DMS114 treated with DMSO at 0.1 percent for 48 hours (cell line): ENCODE measurements around the gene UBE2V1.
"Not testable (repeated sequence)": the region's sequence is repeated elsewhere in the genome, so short reads cannot be mapped to it uniquely, and the experiment has no call there.

Source experiments
- DNase-seq: peaks from one replicate; lab custom pipeline; 2025; ENCODE audit not compliant: unreplicated experiment; lab: John Stamatoyannopoulos, UW

The UBE2V1 gene

DNA sequence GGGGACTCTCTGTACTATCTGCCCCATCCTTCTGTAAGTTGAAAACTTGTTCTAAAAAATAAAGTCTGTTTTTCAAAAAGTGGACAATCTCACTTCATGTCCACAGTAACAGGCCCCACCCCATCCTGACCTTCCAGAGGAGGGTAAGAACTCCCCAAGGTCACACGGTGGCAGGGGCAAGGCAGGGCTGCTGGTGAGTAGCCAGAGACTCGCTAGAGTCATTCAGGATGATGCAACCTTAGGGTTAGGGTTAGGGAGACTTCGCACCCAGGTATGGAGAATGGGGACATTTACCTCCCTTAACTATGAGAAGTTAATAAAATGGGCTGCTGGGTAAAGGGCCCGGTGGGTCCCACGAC, 25.1 kb upstream of the UBE2V1 start:
- no peak for DNase-seq

DNA sequence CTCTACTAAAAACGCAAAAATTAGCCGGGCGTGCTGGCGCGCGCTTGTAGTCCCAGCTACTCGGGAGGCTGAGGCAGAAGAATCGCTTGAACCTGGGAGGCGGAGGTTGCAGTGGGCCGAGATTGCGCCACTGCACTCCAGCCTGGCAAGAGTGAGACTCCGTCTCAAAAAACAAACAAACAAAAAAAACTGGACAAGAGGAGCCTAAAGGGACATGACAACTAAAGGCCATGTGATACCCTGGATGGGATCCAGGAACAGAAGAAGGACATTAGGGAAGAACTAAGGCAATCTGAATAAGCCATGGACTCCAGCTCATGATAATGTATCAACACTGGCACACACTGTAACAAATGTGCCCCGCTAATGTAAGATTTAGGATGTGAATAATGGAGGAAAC, 24.8 kb upstream of the UBE2V1 start:
- not testable (repeated sequence) for DNase-seq

DNA sequence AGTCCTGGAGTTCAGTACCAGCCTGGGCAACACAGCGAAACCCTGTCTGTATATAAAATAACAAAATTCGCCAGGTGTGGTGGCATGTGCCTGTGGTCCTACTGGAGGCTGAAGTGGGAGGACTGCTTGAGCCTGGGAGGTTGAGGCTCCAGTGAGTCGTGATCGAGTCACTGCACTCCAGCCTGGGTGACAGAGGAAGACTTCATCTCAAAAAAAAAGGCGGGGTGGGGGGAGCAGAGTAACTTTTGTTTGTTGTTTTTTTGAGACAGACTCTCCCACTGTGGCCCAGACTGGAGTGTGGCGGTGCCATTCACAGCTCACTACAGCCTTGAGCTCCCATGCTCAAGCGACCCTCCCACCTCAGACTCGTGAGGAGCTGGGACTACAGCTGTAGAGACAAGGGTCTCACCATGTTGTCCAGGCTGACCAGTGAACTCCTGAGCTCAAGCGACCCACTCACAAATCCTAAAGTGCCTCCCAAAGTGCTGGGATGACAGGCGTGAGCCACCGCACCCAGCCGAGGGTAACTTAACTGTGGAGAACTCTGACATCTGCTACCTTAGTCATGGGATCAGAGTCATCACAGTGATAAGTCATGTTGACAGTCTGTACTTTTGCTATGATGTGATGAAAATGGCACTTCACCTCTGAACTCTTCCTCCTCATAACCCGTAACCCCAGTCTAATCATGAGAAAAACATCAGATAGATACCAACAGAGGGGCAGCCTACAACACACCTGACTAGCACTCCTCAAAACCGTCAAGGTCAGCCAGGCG, 24.1 kb upstream of the UBE2V1 start:
- no peak for DNase-seq

DNA sequence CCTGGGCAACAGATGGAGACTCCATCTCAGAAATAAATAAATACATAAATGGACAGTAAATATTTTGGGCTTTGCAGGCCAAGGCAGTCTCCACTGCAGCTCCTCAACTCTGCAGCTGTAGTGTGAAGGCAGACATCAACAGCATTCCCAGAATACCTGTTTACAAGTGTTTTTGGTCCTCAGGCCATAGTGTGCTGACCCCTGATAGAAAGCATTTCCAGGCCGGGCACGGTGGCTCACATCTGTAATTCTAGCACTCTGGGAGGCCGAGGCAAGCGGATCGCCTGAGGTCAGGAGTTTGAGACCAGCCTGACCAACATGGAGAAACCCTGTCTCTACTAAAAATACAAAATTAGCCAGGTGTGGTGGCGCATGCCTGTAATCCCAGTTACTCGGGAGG, 22.2 kb upstream of the UBE2V1 start:
- DNase-seq = not testable (repeated sequence)

DNA sequence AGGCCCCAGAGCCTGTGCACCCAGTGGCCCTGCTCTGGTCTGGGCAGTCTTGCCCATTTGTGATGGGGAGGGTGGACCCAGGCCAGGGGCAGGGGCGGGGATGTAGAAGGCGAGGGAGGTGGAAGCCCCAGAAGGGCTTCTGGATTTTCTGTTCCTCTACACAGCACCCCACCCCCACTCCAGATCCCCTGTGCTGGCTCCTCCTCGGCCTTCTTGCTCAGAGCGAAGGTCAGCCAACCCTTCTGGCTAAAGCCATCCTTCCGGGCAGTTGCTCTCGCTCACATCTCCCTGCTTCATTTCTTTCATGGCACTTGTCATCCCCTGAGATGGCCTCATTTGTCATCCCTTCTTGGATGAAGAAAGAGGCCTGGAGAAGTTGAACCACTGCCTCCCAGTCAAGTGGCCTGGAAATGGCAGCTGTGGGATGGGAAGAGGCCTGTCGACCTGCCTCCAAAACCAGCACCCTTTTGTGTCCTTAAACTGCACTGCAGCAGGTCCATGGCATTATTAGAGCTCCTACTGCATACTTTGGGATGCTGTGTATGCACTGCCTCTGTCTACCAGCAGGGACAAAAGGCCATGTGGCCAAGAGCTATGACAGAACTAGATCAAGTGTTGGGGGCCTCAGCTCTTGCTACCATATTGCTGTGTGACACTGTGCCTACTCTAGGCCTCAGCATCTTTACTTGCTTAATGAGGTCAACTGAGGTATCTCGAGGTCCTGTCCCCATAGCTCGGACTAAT, 20.7 kb upstream of the UBE2V1 start:
- no peak for DNase-seq

DNA sequence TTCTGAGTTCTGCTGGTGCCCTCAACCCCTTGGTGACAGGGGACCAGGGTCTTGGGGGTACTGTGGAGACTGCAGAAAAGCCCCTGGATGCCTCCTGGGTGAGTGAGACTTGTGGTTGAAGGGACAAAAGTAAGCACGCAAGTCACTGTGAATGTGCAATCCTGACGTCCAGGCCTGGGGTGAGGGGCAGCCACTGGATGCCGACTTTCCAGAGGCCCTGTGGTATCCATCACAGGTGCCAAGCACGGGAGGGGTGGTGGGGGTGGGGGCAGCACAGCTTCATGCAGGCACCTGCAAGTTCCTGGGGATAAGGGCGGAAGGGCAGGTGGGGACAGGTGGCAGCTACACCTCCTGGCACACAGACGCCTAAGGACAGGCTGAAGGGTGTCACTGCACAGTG, 20.1 kb upstream of the UBE2V1 start:
- DNase-seq = no peak

DNA sequence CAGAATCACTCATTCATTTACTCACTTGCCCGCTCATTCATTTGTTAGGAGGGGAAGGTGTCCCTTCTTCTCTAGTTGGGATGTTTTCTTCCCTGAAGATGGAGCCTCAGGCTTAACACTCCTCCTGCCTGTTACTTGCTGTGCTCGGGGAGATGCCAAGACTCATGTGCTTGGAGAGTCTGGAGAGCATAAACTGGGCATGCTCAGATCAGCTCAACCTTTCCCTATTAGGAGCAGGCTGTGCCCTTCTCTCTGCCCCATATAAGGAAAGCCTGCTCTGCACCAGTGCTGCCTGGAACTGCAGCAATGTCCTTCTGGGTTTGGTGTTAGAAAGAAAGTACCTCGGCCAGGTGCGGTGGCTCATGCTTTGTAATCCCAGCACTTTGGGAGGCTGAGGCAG, 18.0 kb upstream of the UBE2V1 start:
- no peak for DNase-seq

DNA sequence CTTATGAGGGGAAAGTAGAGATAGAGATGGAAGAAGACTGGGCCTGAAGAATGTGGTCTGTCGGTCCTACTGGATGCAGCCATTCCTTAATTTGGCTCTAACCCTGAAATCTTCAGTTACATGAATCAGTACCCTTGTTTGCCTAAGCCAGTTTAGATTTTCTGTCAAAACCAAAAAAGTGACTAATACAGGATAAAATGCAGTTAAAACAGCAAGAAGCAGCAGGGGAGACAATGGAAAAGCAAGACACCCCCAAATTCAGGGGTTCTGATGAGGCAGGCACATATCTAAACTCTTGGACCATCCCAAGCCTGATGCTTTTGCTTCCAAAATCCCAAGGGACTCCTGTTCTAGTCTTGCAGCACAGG, 17.4 kb upstream of the UBE2V1 start:
- DNase-seq = no peak

DNA sequence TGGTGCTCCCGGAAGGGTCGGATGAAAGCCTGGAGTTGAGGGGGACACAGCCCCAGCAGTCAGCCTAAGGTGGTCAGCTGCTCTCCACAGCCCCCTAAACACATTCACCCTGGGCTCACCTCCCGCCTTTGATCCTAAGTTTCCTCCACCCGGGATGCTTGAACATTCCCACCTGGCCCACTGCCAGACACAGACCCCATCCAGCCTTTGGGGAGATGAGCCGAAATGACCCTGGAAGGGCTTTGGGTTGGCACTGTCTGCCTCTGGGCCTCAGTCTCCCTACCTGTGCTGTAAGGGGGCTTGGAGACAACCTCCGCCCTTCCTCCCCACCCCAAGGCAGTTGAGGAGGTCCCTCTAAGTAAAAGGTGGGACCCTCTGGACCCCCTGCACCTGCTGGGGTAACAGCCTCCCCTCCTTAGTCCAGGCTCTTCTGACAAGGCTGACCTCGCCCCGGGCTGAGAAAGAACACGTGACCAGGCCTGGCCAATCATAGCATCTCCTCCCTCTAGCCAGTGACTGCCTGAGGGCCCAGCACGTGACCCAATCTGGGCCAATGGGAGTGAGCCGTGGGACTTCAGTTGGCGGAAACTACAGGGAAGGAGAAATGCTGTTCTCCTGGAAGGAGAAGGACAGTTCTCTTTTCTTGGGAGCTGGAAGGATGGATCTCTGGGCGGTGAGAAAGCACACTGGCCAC, 16.9 kb upstream of the UBE2V1 start:
- no peak for DNase-seq

DNA sequence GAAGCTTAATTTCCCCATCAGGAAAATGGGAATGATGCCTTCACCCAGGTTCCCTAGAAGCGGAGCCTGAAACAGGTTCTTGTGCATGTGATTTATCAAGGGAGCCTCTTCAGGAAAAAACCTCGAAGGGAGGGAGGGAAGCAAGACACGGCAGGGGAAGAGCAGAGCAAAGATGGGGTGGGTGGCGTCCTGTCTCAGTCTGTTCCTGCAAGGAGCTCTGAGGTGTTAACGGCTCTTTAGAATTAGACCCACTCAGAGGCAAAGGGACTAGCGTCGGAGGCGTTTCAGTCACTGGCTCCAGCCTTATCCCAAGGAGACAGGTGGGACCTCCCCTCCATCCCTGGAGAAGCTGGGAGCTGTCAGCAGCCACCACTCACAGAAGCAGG, 15.6 kb upstream of the UBE2V1 start:
- no peak for DNase-seq

DNA sequence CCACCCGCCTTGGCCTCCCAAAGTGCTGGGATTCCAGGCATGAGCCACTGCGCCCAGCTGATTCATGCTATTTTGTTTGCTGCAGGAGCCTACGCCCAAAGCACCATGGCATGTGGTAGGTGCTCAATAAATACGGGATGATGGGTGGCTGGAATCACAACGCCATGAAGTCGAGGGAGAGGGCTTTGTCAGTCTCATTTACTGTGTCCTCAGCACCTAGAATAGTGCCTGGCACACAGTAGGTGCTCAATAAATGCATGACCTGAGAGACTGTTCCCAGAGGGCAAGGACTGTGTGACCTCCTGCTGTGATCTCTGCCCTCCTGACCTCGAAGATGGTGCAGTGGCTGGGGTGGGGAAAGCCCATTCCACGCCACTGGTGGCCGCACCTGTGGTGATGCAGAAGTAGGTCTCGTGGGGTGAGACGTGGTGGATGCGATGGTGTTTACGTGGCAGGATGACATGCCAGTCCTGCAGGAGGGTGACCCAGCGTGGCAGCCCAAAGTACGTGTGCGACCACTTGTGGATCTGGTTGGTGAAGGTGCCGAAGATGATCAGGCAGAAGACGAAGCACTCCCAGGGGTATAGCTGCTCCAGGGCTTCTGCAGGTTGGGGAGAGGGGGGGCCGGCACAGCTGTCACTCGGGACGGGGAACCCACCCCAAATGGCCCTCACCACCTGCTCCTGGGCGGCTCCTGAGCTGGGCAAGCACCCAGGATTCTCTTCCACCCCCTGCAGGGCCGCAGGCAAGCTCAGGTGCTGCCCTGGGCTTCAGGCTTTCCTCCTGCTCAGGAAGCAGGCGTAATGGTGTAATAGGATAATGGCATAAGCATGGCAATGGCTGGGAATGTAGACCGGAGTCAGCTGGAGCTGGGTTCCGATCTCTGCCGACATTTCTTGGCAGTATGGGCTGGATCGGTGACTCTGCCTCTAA, 14.9 kb upstream of the UBE2V1 start:
- DNase-seq = no peak

DNA sequence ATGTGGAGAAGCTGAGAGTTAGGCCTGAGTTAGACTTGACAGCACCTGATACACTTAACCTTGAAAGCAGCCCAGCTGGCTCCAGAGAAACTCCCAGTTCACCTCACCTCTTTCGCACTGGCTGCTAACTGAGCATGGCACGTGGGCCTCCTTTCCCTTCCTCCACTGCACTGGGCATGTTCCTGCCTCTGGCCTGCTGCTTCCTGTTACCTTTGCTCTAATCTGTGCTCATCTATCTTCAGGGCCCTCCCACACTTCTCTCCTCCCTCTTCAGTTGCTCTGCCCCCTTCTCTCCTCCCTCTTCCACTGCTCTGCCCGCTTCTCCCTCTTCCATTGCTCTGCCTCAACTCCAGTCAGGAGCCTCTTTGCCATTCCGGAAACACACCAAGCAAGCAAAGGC, 13.7 kb upstream of the UBE2V1 start:
- DNase-seq = no peak

DNA sequence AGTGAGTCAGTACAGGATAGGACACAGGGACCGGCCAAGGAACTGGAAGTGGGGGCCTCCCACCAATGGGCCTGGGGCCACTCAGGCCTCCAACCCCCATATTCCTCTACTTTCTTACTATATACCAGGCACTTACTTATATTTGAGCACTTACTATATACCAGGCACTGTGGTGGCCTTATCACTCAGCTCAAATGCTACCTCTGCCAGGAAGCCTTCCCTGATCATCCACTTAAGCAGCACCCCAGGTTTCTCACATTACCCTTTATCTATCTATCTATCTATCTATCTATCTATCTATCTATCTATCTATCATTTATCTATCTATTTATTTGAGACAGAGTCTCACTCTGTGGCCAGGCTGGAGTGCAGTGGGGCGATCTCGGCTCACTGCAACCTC, 12.3 kb upstream of the UBE2V1 start:
- DNase-seq = no peak

DNA sequence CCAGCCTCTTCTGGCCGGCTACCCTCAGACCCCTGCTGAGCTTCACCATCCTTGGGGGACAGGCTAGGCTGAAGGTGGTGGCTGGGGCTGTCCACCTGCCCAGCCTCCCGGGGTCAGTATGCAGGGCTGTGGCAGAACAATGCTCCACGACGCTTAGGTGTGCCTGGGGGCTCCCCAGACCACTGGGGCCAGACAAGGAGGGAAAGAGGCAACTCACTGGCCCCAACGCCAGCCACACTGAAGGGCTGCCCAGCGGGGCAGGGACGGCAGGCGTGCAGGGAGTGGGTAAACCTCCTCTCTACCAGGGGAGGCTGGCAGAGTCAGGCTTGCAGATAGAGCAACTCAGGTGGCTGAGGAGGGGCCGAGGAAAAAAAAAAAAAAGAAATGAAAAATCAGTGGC, 11.5 kb upstream of the UBE2V1 start:
- no peak for DNase-seq

DNA sequence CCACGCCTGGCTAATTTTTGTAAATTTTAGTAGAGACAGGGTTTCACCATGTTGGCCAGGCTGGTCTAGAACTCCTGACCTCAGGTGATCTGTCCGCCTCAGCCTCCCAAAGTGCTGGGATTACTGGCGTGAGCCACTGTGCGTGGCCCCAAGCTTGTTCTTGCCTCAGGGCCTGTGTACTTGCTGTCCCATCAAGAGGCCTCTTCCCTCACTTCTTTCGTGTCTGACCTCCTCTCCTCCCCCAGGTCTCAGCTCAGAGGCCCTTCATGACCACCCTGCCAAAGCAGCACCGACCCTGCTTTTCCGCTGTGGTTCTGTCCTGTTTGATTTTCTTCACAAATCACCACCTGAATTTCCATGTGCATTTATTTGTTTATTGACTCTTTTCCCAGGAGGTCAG, 10.5 kb upstream of the UBE2V1 start:
- DNase-seq = no peak

DNA sequence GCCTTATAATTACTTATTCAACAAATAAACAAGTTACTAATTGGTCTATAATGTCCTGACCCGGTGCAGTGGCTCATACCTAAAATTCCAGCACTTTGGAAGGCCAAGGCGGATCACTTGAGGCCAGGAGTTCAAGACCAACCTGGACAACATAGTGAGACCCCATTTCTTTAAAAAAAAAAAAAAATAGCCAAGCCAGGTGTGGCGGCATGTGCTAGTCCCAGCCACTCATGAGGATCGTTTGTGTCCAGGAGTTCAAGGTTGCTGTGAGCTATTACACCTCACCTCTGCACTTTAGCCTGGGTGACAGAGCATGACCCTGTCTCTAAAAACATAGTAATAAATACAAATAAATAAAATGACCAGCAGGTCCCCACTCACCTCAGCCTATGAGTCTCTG, 9.8 kb upstream of the UBE2V1 start:
- DNase-seq = no peak

DNA sequence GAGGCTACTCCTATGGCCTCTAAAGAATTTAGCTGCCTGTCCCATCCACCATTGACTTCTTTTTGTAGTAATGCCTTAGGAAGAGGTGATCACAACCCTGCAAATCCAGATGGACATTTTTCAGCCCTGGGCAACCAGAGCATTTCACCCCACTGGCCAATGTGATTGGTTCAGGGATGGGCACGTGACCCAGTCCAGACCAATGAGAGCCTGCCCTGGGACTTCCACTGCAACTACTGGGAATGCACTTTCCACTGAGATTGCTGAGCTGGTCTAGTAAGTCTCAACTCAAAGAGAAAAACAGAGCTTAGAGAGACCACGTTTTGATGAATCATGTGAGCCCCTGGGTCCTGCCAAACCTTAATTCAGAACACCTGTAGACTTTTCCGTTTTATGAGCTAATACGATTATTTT, 8.9 kb upstream of the UBE2V1 start:
- peak; percentile 46 for DNase-seq

DNA sequence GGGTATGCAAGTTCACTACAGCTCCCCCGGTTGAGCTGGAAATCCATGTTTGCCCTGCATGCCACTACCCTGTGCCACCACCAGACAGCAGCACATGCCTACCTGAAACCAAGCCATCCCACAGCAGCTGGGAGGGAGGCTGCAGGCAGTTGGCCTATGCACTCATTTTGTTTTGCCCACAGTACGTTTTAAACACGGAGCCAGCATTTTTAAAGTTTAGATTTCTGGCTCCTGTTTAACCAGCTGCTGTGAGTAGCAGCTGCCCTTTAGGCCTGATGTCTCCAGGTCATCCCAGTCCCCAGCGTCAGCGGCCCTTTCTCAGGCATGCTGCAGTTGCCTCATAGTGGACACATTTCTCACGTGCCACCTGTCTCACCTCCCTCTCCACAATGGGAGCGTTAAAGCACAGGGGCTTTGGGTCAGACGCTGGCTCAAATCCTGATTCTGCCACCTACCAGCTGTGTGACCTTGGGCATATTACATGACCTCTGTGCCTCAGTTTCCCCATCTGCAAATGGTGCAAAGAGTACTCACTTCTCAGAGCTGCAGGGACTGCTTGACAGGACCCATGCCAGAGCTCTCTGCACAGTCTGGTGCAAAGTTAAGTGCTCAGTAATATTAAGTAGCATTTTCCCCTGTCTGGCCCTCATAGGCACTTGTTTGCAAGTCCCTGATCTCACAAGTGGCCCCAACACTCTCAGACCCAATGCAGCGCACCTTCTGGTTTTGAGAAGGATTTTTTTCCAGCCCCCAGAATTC, 8.2 kb upstream of the UBE2V1 start:
- DNase-seq = peak; percentile 78

DNA sequence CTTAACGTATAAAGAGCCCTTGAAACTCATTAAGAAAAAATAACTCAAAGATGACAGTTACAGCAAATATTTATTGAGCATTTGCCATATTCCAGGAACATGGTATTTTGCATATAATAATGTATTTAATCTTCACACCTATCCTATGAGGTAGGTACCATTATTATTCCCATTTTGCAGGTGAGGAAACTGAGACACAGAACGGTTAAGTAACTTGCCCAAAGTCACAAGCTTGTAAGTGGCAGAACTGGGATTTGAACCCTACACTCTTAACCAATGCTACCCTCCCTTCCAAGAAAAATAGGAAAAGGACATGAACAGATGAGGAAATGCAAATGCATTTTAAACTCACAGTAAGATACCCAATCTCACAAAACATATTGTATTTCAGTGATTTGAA, 5.3 kb upstream of the UBE2V1 start:
- DNase-seq = no peak

DNA sequence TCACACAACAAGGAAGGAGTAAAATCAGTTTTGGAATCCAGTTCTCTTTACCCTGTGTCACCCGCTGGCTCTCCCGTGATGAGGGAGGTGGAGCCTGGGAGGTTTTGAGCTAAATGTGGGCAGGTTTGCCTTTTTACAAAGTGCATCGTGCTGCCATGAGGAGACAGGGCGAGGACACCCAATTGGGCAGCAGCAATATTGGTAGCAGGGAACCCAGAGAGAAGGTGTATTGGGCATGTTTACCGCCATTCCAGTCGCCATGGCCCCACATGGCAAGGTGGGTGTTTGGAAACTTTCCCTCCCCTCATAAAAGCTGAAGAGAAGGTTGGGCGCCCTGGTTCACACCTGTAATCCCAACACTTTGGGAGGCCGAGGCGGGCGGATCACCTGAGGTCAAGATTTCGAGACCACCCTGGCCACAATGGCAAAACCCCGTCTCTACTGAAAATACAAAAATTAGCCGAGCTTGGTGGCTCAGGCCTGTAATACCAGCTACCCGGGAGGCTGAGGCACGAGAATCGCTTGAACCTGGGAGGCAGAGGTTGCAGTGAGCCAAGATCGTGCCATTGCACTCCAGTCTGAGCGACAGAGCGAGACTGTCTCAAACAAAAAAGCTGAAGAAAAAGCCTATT, 3.5 kb upstream of the UBE2V1 start:
- no peak for DNase-seq
